Stimulated activated CD8-positive, alpha-beta memory T cell treated with anti-CD3 and anti-CD28 coated beads, Interleukin-12 subunit alpha, Interleukin-12 subunit beta, amount 100 ng/mL, for 4 hours (primary cell): ENCODE measurements around the gene ANKRD44.
"Not testable (repeated sequence)": the region's sequence is repeated elsewhere in the genome, so short reads cannot be mapped to it uniquely, and the experiment has no call there.

Source experiments
- DNase-seq: peaks from one replicate; pipeline ENCODE4 v3.0.0-alpha.2; 2020; ENCODE audit warnings: low read depth

The ANKRD44 gene

GRCh38 chr2:197258580-197258979, 52.0 kb downstream of the ANKRD44 start:
- no peak for DNase-seq

GRCh38 chr2:197256547-197257170, 53.9 kb downstream of the ANKRD44 start:
- DNase-seq = no peak

- DNase-seq = no peak
Measured at GRCh38 chr2:197256021-197256420, 54.6 kb downstream of the ANKRD44 start.

- DNase-seq = peak; percentile 57
Measured at GRCh38 chr2:197255543-197255942, 55.0 kb downstream of the ANKRD44 start.

GRCh38 chr2:197254776-197255530, 55.6 kb downstream of the ANKRD44 start:
- no peak for DNase-seq

- no peak for DNase-seq
Measured at GRCh38 chr2:197251576-197251975, 59.0 kb downstream of the ANKRD44 start.

GRCh38 chr2:197251163-197251562, 59.4 kb downstream of the ANKRD44 start:
- no peak for DNase-seq

- DNase-seq = no peak
Measured at GRCh38 chr2:197250084-197250397, 60.5 kb downstream of the ANKRD44 start.

- no peak for DNase-seq
Measured at GRCh38 chr2:197249381-197250083, 61.0 kb downstream of the ANKRD44 start.

- DNase-seq = no peak
Measured at GRCh38 chr2:197248623-197249022, 62.0 kb downstream of the ANKRD44 start.

- DNase-seq = no peak
Measured at GRCh38 chr2:197248001-197248401, 62.6 kb downstream of the ANKRD44 start.

GRCh38 chr2:197247083-197247482, 63.5 kb downstream of the ANKRD44 start:
- DNase-seq = no peak

- no peak for DNase-seq
Measured at GRCh38 chr2:197245829-197246804, 64.5 kb downstream of the ANKRD44 start.

- DNase-seq = no peak
Measured at GRCh38 chr2:197244349-197244748, 66.2 kb downstream of the ANKRD44 start.

- no peak for DNase-seq
Measured at GRCh38 chr2:197242719-197243118, 67.9 kb downstream of the ANKRD44 start.

GRCh38 chr2:197241596-197241995, 69.0 kb downstream of the ANKRD44 start:
- DNase-seq = no peak

GRCh38 chr2:197241153-197241552, 69.4 kb downstream of the ANKRD44 start:
- DNase-seq = no peak

- DNase-seq = no peak
Measured at GRCh38 chr2:197240421-197241041, 70.0 kb downstream of the ANKRD44 start.

- DNase-seq = not testable (repeated sequence)
Measured at GRCh38 chr2:197240018-197240417, 70.6 kb downstream of the ANKRD44 start.

- no peak for DNase-seq
Measured at GRCh38 chr2:197239434-197239833, 71.1 kb downstream of the ANKRD44 start.

- DNase-seq = no peak
Measured at GRCh38 chr2:197238043-197238365, 72.6 kb downstream of the ANKRD44 start.
